ES-I3 (cell line): Measurements from ENCODE around the gene MOCOS.

ENCODE experiments used
- H3K36me3 ChIP-seq: 2 replicates; pipeline ENCODE4 v1.6.1; 2013; ENCODE audit warnings: mild to moderate bottlenecking, low read length, control low read depth, moderate library complexity; ENCODE audit not compliant: insufficient read depth
- H3K4me1 ChIP-seq: 2 replicates; pipeline ENCODE4 v1.6.1; 2013; ENCODE audit warnings: mild to moderate bottlenecking, control low read depth, low read length; ENCODE audit not compliant: insufficient read depth
- H3K9ac ChIP-seq: 2 replicates; pipeline ENCODE4 v1.6.1; 2013; ENCODE audit warnings: low read depth, mild to moderate bottlenecking, low read length, moderate library complexity
- H3K9me3 ChIP-seq: 2 replicates; pipeline ENCODE4 v1.6.1; 2013; ENCODE audit warnings: mild to moderate bottlenecking, low read length, moderate library complexity; ENCODE audit not compliant: control insufficient read depth, insufficient read depth

The MOCOS gene

GRCh38 chr18:36284671-36285295 lies 97.5 kb downstream of the MOCOS start:
- Histone ChIP-seq H3K9ac (no peak overlapping the region), H3K4me1 (no peaks in the 10 kb centered on the region), H3K9me3 (no peaks in the 10 kb centered on the region), H3K36me3 (no peaks in the 10 kb centered on the region)

- H3K36me3 ChIP-seq, result no peaks in the 10 kb centered on the region
- no peaks in the 10 kb centered on the region for H3K4me1 ChIP-seq
- H3K9me3 ChIP-seq, result no peaks in the 10 kb centered on the region
- H3K9ac ChIP-seq, result no peak overlapping the region
Measured at GRCh38 chr18:36287653-36288052, 100.4 kb downstream of the MOCOS start.

DNA sequence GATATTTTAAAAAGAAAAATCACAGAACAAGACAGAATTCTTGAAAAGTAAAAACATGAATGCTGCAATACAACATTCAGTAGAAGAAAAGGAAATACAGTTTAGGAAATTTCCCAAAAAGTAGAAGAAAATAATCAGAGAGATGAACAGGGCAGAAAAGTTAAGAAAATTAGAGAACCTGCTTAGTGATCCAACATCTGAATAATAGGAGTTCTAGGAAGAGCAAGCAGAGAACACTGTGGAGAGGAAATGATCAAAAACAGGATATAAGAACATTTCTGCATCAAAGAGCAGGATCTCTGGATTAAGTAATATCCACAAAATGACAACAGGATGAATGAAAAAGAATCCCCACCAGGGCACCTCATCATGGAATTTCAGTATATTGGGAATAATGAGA lies 101.4 kb downstream of the MOCOS start:
- H3K9me3 ChIP-seq, result no peaks in the 10 kb centered on the region
- no peaks in the 10 kb centered on the region for H3K4me1 ChIP-seq
- no peaks in the 10 kb centered on the region for H3K36me3 ChIP-seq
- H3K9ac ChIP-seq, result no peak overlapping the region

GRCh38 chr18:36294031-36294430 lies 106.7 kb downstream of the MOCOS start:
- H3K9me3 ChIP-seq, result no peaks in the 10 kb centered on the region
- H3K9ac ChIP-seq, result no peak overlapping the region
- no peaks in the 10 kb centered on the region for H3K36me3 ChIP-seq
- no peaks in the 10 kb centered on the region for H3K4me1 ChIP-seq

DNA sequence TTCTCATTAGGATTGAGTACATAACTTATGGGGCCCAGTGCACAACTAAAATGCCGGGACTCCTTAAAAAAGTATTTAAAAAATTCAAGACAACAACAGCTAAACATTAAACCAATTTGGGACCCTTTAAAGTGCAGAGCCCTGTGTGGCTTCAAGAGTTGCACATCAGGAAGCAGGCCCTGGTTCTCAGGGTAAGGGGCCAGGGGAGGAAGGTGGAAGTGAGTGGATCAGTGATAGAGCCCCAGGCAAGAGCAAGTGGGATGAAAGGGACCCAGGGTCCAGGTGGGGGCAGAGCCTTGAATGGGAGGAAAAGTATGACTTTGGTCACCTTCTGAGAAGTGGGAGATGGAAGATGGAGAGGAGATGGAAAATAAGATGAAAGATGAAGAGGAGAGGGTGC lies 107.9 kb downstream of the MOCOS start:
- Histone ChIP-seq H3K9me3 (no peaks in the 10 kb centered on the region), H3K4me1 (no peaks in the 10 kb centered on the region), H3K9ac (no peak overlapping the region)

GRCh38 chr18:36295880-36296301 lies 108.6 kb downstream of the MOCOS start:
- Histone ChIP-seq H3K4me1 (no peaks in the 10 kb centered on the region), H3K9ac (peak overlapping the region; percentile 24; the same call in 1 of the 2 replicates), H3K36me3 (no peaks in the 10 kb centered on the region), H3K9me3 (no peaks in the 10 kb centered on the region)

More for the DNA sequence above, 107.9 kb downstream of the MOCOS start:
- no peaks in the 10 kb centered on the region for H3K36me3 ChIP-seq

- Histone ChIP-seq H3K9me3 (no peaks in the 10 kb centered on the region), H3K9ac (peak overlapping the region; percentile 70; the same call in 1 of the 2 replicates), H3K36me3 (no peaks in the 10 kb centered on the region)
Measured at GRCh38 chr18:36296650-36297416, 109.5 kb downstream of the MOCOS start.

DNA sequence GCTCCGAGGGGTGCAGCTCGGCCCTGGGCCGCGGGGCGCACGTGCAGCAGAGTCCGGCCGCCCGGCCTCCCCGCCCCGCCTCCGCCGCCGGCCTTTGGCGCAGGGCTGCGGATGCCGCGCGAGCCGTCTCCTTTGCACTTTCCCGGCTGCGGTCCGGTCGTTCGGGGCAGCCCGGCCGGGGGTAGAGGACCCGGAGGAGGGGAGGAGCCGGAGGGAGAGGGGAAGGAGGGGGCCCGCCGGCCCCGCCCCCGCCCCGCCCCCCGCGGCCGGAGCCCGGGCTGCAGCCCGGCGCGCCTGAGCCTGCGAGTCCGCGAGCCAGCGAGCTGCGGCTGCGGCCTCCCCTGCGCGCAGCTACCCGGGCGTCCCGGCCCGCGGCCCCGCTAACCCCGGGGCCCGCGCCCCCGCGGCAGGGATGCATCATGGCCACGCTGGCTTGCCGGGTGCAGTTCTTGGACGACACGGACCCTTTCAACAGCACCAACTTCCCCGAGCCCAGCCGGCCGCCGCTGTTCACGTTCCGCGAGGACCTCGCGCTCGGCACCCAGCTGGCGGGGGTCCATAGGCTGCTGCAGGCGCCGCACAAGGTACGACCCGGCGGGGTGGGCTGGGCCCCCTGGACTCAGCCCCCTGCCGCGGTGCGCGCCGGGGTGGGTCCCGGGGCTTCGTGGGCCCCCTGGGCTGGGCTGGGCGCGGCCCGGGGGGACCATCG lies 110.3 kb downstream of the MOCOS start, which contains the start of gene FHOD3:
FHOD3 (plus strand) TSS at position 297 of the 709 bp plus-strand sequence; CDS start at position 420, 123 bp downstream.
- peak within 1 kb of the TSS; percentile 70; the same call in 1 of the 2 replicates for H3K9ac ChIP-seq
- H3K4me1 ChIP-seq, result no peaks in the 10 kb centered on the region
- H3K36me3 ChIP-seq, result no peaks in the 10 kb centered on the region
- H3K9me3 ChIP-seq, result no peaks in the 10 kb centered on the region

More at GRCh38 chr18:36296650-36297416, 109.5 kb downstream of the MOCOS start:
- no peaks in the 10 kb centered on the region for H3K4me1 ChIP-seq

GRCh38 chr18:36298126-36298741 lies 110.9 kb downstream of the MOCOS start:
- Histone ChIP-seq H3K4me1 (no peaks in the 10 kb centered on the region), H3K9me3 (no peaks in the 10 kb centered on the region), H3K9ac (peak overlapping the region; percentile 65; the same call in 1 of the 2 replicates), H3K36me3 (no peaks in the 10 kb centered on the region)

DNA sequence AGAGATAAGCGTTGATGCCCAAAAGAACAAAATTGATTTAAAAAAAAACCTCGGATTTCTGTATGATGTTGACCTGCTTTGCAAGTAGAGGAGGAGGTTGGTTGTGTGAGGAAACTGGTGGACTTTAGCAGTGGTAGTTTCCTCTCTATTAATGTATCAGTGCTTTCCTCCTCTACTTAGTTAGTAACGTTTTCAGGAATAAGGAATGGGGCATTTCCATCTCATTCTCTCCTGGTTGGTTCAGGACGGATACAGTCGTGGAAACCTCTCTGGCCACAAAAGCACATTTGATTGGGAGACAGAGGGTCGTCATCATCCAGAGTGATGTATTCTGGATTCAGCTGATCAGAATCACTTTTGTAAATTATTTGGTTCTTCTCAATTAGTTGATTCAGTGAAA lies 111.7 kb downstream of the MOCOS start:
- no peak overlapping the region; the same call in 1 of the 2 replicates for H3K9ac ChIP-seq

GRCh38 chr18:36300211-36300610 lies 112.9 kb downstream of the MOCOS start:
- H3K36me3 ChIP-seq, result no peaks in the 10 kb centered on the region
- no peak overlapping the region for H3K9ac ChIP-seq
- no peaks in the 10 kb centered on the region for H3K9me3 ChIP-seq
- H3K4me1 ChIP-seq, result no peaks in the 10 kb centered on the region

More for the DNA sequence above, 111.7 kb downstream of the MOCOS start:
- no peaks in the 10 kb centered on the region for H3K36me3 ChIP-seq
- H3K4me1 ChIP-seq, result no peaks in the 10 kb centered on the region
- no peaks in the 10 kb centered on the region for H3K9me3 ChIP-seq

DNA sequence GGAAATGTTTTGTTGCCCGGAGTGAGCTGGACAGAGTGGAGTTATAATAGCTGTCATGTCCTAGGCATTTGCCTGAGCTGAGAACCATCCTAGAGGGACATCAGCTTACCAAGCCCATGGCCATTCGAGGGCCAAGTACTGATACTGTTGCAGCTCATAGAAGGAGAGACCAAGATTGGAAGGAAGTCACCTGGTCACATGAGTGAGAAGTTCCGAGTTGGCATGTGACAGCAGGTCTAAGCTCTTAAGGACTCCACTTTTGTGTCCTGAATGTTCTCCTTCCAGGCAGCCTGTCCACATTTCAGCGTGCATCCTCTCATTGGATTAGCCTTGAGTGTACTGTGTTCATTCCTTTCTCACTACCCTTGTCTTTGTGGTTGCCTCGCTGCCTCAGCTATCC lies 114.6 kb downstream of the MOCOS start:
- Histone ChIP-seq H3K9me3 (no peaks in the 10 kb centered on the region), H3K36me3 (no peaks in the 10 kb centered on the region), H3K4me1 (no peaks in the 10 kb centered on the region), H3K9ac (no peak overlapping the region)

DNA sequence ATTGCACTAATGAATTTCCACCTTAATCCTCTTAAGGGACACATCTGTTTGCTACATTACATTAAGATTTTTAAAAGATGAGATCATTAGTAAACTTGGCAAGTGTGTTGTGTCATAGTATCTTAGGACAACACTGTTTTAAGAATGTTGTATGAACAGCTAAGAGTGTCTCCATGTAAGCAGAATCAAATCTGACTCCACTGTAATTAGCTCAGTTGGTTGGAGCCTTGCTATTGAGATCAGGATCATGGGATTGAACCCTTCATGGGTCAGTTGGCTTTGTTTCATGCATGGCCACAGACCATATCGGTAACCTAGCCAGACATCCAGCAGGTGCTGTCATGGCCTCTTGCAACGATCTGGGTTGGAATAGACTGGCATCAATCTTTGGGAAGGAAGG lies 115.4 kb downstream of the MOCOS start:
- H3K4me1 ChIP-seq, result no peaks in the 10 kb centered on the region
- no peaks in the 10 kb centered on the region for H3K36me3 ChIP-seq
- H3K9me3 ChIP-seq, result no peaks in the 10 kb centered on the region
- H3K9ac ChIP-seq, result no peak overlapping the region

GRCh38 chr18:36303211-36303844 lies 116.0 kb downstream of the MOCOS start:
- Histone ChIP-seq H3K9ac (no peak overlapping the region), H3K9me3 (no peaks in the 10 kb centered on the region), H3K36me3 (no peaks in the 10 kb centered on the region), H3K4me1 (no peaks in the 10 kb centered on the region)
